Hepatocyte (in vitro differentiated cells): Measurements from ENCODE around the gene TBC1D5.

ENCODE experiments used
- CTCF ChIP-seq: fragments of 200-600 bp; sonication (generic); IDR thresholded peaks from 2 replicates; pipeline ENCODE4 v1.5.1; 2016; ENCODE audit warnings: antibody characterized with exemption, mild to moderate bottlenecking; ENCODE audit not compliant: poor library complexity
- EZH2 ChIP-seq: fragments of 200-600 bp; sonication (generic); IDR thresholded peaks from 2 replicates; pipeline ENCODE4 v1.6.1; 2016; ENCODE audit warnings: antibody characterized with exemption, mild to moderate bottlenecking, borderline replicate concordance
- EZH2phosphoT487 ChIP-seq: fragments of 200-600 bp; sonication (generic); IDR thresholded peaks from one replicate; pipeline ENCODE4 v1.6.1; 2018; ENCODE audit warnings: antibody characterized with exemption, mild to moderate bottlenecking, low read depth, moderate library complexity; ENCODE audit not compliant: unreplicated experiment, severe bottlenecking

GRCh38 chr3:17219593-17219992 is 522.8 kb downstream of the TBC1D5 start:
- no peak for TF ChIP-seq CTCF
- TF ChIP-seq EZH2 = no peak
- no peak for TF ChIP-seq EZH2phosphoT487
